Loucy (cell line): Measurements from ENCODE around the gene CACUL1.
"Not testable (repeated sequence)": the region's sequence is repeated elsewhere in the genome, so short reads cannot be mapped to it uniquely, and the experiment has no call there.

Experiments
- H2AFZ ChIP-seq: fragments of 200-600 bp; sonication (generic); 2 replicates; pipeline ENCODE4 v1.6.0; 2016; ENCODE audit warnings: antibody characterized with exemption, mild to moderate bottlenecking, low read length, moderate library complexity
- H3F3A ChIP-seq: fragments of 200-600 bp; 2 replicates; pipeline ENCODE4 v1.6.0; 2016; ENCODE audit warnings: antibody characterized with exemption, low read depth, mild to moderate bottlenecking
- H3K27me3 ChIP-seq: fragments of 200-600 bp; sonication (generic); 2 replicates; pipeline ENCODE4 v1.6.1; 2014; ENCODE audit warnings: low read length, mild to moderate bottlenecking; ENCODE audit not compliant: insufficient read depth, poor library complexity, severe bottlenecking
- H3K36me3 ChIP-seq: fragments of 200-600 bp; sonication (generic); 2 replicates; pipeline ENCODE4 v1.6.1; 2016; ENCODE audit warnings: low read length; ENCODE audit not compliant: insufficient read depth
- H3K4me1 ChIP-seq: fragments of 200-600 bp; sonication (generic); 2 replicates; pipeline ENCODE4 v1.5.1; 2014; ENCODE audit warnings: low read length, mild to moderate bottlenecking; ENCODE audit not compliant: insufficient read depth, poor library complexity, severe bottlenecking
- H3K4me2 ChIP-seq: fragments of 200-600 bp; sonication (generic); 2 replicates; pipeline ENCODE4 v1.6.0; 2014; ENCODE audit warnings: antibody characterized with exemption, low read length, low read depth, mild to moderate bottlenecking; ENCODE audit not compliant: poor library complexity, severe bottlenecking
- H3K4me3 ChIP-seq: fragments of 200-600 bp; sonication (generic); 2 replicates; pipeline ENCODE4 v1.5.1; 2014; ENCODE audit warnings: low read length, mild to moderate bottlenecking, mixed read lengths; ENCODE audit not compliant: poor library complexity, severe bottlenecking
- H3K79me2 ChIP-seq: fragments of 200-600 bp; sonication (generic); 2 replicates; pipeline ENCODE4 v1.6.1; 2014; ENCODE audit warnings: low read length; ENCODE audit not compliant: insufficient read depth
- H3K9ac ChIP-seq: fragments of 200-600 bp; sonication (generic); 2 replicates; pipeline ENCODE4 v1.6.0; 2014; ENCODE audit warnings: mild to moderate bottlenecking, low read depth, low read length, moderate library complexity; ENCODE audit not compliant: poor library complexity, severe bottlenecking
- H3K9me2 ChIP-seq: fragments of 200-600 bp; sonication (generic); replicated peaks from 2 replicates; pipeline ENCODE4 v1.6.1; 2016; ENCODE audit warnings: low read depth, low read length, mixed read lengths
- H3K9me3 ChIP-seq: fragments of 200-600 bp; sonication (generic); 2 replicates; pipeline ENCODE4 v1.6.1; 2014; ENCODE audit warnings: mild to moderate bottlenecking, antibody characterized with exemption, low read length, low read depth; ENCODE audit not compliant: insufficient read depth
- H4K20me1 ChIP-seq: fragments of 200-600 bp; sonication (generic); 2 replicates; pipeline ENCODE4 v1.6.0; 2014; ENCODE audit warnings: antibody characterized with exemption, low read length, mild to moderate bottlenecking; ENCODE audit not compliant: insufficient read depth, poor library complexity, severe bottlenecking
- EZH2phosphoT487 ChIP-seq: fragments of 200-600 bp; IDR thresholded peaks from 2 replicates; pipeline ENCODE4 v1.6.1; 2018; ENCODE audit warnings: antibody characterized with exemption, mild to moderate bottlenecking, moderate library complexity, borderline replicate concordance
- TF ChIP-seq, protein P1 (sequence below): fragments of 200-600 bp; sonication (generic); conservative IDR thresholded peaks from 2 replicates; pipeline ENCODE4 v1.5.1; 2014; ENCODE audit warnings: mild to moderate bottlenecking, antibody characterized with exemption, low read length

The CACUL1 gene

DNA sequence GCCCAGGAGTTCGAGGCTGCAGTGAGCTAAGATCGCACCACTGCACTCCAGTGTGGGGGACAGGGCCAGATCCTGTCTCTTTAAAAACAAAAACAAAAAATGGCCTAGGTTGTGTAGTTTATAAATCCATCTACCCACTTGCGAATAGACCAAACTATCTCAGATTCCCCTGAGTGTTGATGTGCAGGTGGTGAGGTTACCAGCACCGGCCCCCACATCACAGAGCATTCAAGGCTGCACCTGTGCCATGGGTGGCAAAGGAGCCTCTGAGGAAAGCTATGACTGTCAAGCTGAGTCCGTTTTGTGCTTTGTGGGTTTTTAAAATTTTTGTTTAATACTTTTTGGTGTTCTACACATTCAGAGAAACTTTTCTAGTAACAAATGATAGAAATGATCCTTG lies 30.8 kb upstream of the CACUL1 start:
- H4K20me1 ChIP-seq = no peaks in the 10 kb centered on the region
- TF ChIP-seq EZH2phosphoT487 = no peak
- TF ChIP-seq, protein P1, sequence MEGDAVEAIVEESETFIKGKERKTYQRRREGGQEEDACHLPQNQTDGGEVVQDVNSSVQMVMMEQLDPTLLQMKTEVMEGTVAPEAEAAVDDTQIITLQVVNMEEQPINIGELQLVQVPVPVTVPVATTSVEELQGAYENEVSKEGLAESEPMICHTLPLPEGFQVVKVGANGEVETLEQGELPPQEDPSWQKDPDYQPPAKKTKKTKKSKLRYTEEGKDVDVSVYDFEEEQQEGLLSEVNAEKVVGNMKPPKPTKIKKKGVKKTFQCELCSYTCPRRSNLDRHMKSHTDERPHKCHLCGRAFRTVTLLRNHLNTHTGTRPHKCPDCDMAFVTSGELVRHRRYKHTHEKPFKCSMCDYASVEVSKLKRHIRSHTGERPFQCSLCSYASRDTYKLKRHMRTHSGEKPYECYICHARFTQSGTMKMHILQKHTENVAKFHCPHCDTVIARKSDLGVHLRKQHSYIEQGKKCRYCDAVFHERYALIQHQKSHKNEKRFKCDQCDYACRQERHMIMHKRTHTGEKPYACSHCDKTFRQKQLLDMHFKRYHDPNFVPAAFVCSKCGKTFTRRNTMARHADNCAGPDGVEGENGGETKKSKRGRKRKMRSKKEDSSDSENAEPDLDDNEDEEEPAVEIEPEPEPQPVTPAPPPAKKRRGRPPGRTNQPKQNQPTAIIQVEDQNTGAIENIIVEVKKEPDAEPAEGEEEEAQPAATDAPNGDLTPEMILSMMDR = no peak

GRCh38 chr10:118783776-118784545 lies 29.2 kb upstream of the CACUL1 start:
- no peak overlapping the region for H2AFZ ChIP-seq
- no peak for TF ChIP-seq EZH2phosphoT487
- TF ChIP-seq, protein P1 = no peak
- no peak overlapping the region for H3K4me2 ChIP-seq
- no peaks in the 10 kb centered on the region for H3F3A ChIP-seq
- H3K9me2 ChIP-seq = no peaks in the 10 kb centered on the region
- no peaks in the 10 kb centered on the region for H3K9me3 ChIP-seq
- H3K4me1 ChIP-seq = no peaks in the 10 kb centered on the region
- no peak overlapping the region for H3K4me3 ChIP-seq
- no peaks in the 10 kb centered on the region for H3K27me3 ChIP-seq
- no peaks in the 10 kb centered on the region for H3K79me2 ChIP-seq
- H4K20me1 ChIP-seq = no peaks in the 10 kb centered on the region
- H3K36me3 ChIP-seq = no peaks in the 10 kb centered on the region
- no peak overlapping the region for H3K9ac ChIP-seq

More for the DNA sequence above, 30.8 kb upstream of the CACUL1 start:
- H3K4me2 ChIP-seq = no peak overlapping the region
- H3K36me3 ChIP-seq = no peaks in the 10 kb centered on the region
- no peaks in the 10 kb centered on the region for H3K79me2 ChIP-seq
- H3K9ac ChIP-seq = no peak overlapping the region
- no peaks in the 10 kb centered on the region for H3K27me3 ChIP-seq
- no peaks in the 10 kb centered on the region for H3K9me2 ChIP-seq
- no peak overlapping the region for H3K4me3 ChIP-seq
- no peak overlapping the region for H2AFZ ChIP-seq
- no peaks in the 10 kb centered on the region for H3F3A ChIP-seq
- no peaks in the 10 kb centered on the region for H3K9me3 ChIP-seq
- H3K4me1 ChIP-seq = no peaks in the 10 kb centered on the region

DNA sequence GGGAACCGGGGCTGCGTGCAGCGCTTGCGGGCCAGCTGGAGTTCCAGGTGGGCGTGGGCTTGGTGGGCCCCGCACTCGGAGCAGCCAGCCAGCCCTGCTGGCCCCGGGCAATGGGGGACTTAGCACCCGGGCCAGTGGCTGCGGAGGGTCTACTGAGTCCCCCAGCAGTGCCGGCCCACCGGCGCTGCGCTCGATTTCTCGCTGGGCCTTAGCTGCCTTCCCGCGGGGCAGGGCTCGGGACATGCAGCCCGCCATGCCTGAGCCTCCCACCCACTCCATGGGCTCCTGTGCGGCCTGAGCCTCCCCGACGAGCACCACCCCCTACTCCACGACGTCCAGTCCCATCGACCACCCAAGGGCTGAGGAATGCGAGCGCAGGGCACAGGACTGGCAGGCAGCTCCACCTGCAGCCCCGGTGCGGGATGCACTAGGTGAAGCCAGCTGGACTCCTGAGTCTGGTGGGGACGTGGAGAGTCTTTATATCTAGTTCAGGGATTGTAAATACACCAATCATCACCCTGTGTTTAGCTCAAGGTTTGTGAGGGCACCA lies 28.2 kb upstream of the CACUL1 start:
- not testable (repeated sequence) for H3K79me2 ChIP-seq, H3K9me3 ChIP-seq, H3K4me1 ChIP-seq, H3K9ac ChIP-seq, H3K4me3 ChIP-seq, H4K20me1 ChIP-seq, H2AFZ ChIP-seq, H3K4me2 ChIP-seq, H3K36me3 ChIP-seq, H3F3A ChIP-seq, H3K9me2 ChIP-seq, H3K27me3 ChIP-seq

DNA sequence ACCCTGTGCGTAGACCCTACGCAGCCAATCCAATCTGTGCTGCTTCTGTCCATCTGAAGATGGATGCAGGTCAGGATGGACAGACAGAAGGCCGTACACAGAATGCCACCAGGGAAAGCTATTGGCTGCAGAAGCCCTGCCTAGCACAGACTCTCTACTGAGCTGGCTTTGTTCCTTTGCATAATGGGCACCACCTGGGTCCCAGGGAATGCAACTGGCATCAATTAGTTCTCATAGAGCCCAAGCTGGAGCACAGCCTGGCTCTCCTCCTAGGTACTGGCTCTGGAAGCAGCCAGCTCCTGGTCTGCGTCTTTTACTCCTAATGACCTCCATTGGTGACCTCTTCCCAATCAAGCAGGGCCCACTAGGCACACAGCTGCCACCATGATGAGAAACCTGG lies 26.8 kb upstream of the CACUL1 start:
- no peak overlapping the region for H3K9ac ChIP-seq
- TF ChIP-seq, protein P1 = no peak
- TF ChIP-seq EZH2phosphoT487 = no peak
- no peaks in the 10 kb centered on the region for H4K20me1 ChIP-seq
- H3K27me3 ChIP-seq = no peaks in the 10 kb centered on the region
- H3K79me2 ChIP-seq = no peaks in the 10 kb centered on the region
- H3K36me3 ChIP-seq = no peaks in the 10 kb centered on the region
- H3F3A ChIP-seq = no peaks in the 10 kb centered on the region
- H3K4me1 ChIP-seq = no peaks in the 10 kb centered on the region
- no peaks in the 10 kb centered on the region for H3K9me3 ChIP-seq
- H3K4me3 ChIP-seq = no peak overlapping the region
- no peak overlapping the region for H3K4me2 ChIP-seq
- no peaks in the 10 kb centered on the region for H3K9me2 ChIP-seq
- no peak overlapping the region for H2AFZ ChIP-seq
